Pulmonary artery endothelial cell (primary cell): ENCODE results near the gene NATD1. TPM values are rescaled to one million over a fixed set of nuclear protein-coding genes. Genes with fewer than 3 reads are reported as not detected.

ENCODE experiments used
- DNase-seq: peaks from one replicate; pipeline ENCODE4 v3.0.0-alpha.2; 2011; ENCODE audit warnings: low read depth, low spot score
- total RNA-seq: library from RNA; depleted of rRNA; stranded (reverse); fragments of >200 nt; gene quantifications from 2 replicates; pipeline ENCODE4 v1.2.3, GENCODE V29; 2014

Gene NATD1
- total RNA-seq, 1 donor from 2014 or later = 1.5 TPM

GRCh38 chr17:21275579-21276263 lies 22.5 kb upstream of the NATD1 start:
- DNase-seq = no peak

GRCh38 chr17:21275047-21275578 lies 21.9 kb upstream of the NATD1 start:
- DNase-seq = no peak

GRCh38 chr17:21272881-21273792 lies 19.9 kb upstream of the NATD1 start:
- DNase-seq = no peak

- no peak for DNase-seq
Observed at GRCh38 chr17:21272250-21272649, 19.0 kb upstream of the NATD1 start.

GRCh38 chr17:21271454-21272183 lies 18.4 kb upstream of the NATD1 start:
- no peak for DNase-seq

- no peak for DNase-seq
Observed at GRCh38 chr17:21269394-21269793, 16.2 kb upstream of the NATD1 start.

- DNase-seq = no peak
Observed at GRCh38 chr17:21268596-21269188, 15.5 kb upstream of the NATD1 start.

GRCh38 chr17:21263376-21263775 lies 10.2 kb upstream of the NATD1 start:
- no peak for DNase-seq

- no peak for DNase-seq
Observed at GRCh38 chr17:21262259-21262993, 9.2 kb upstream of the NATD1 start.

- DNase-seq = no peak
Observed at GRCh38 chr17:21258593-21258992, 5.4 kb upstream of the NATD1 start.

GRCh38 chr17:21253646-21254441 lies 634 bp upstream of the NATD1 start:
- DNase-seq = no peak

GRCh38 chr17:21252289-21252795 lies 868 bp downstream of the NATD1 start:
- no peak for DNase-seq

- DNase-seq = no peak
Observed at GRCh38 chr17:21251337-21252010, 1.7 kb downstream of the NATD1 start.

- no peak for DNase-seq
Observed at GRCh38 chr17:21250854-21251253, 2.4 kb downstream of the NATD1 start.

- no peak for DNase-seq
Observed at GRCh38 chr17:21249920-21250703, 3.1 kb downstream of the NATD1 start.

- no peak for DNase-seq
Observed at GRCh38 chr17:21249086-21249795, 4.0 kb downstream of the NATD1 start.

GRCh38 chr17:21248500-21248899 lies 4.7 kb downstream of the NATD1 start:
- DNase-seq = no peak
